Stimulated activated memory B cell treated with anti-CD40 and anti-IgM and Interleukin-4, amounts not matched to agents 10 μg/mL and 1 μg/mL and 100 μg/mL, for 72 hours (primary cell): ENCODE measurements around the gene XXYLT1.

Experiments
- ATAC-seq: fragments of 150-1000 bp; cut with Tn5 transposase; 2 replicates; pipeline ENCODE4 v1.10.0; 2021
- H3K27ac Mint-ChIP-seq: one replicate; pipeline ENCODE4 v1.8.0; 2022; ENCODE audit warnings: mild to moderate bottlenecking, mixed read lengths
- H3K27me3 Mint-ChIP-seq: one replicate; pipeline ENCODE4 v1.8.0; 2022; ENCODE audit warnings: mixed read lengths
- H3K36me3 Mint-ChIP-seq: one replicate; pipeline ENCODE4 v1.8.0; 2022; ENCODE audit warnings: mixed read lengths
- H3K4me1 Mint-ChIP-seq: one replicate; pipeline ENCODE4 v1.8.0; 2022; ENCODE audit warnings: mixed read lengths
- H3K4me3 Mint-ChIP-seq: one replicate; pipeline ENCODE4 v1.8.0; 2022; ENCODE audit warnings: mild to moderate bottlenecking, moderate library complexity, mixed read lengths
- H3K9me3 Mint-ChIP-seq: one replicate; pipeline ENCODE4 v1.8.0; 2022; ENCODE audit warnings: mixed read lengths

The XXYLT1 gene

DNA sequence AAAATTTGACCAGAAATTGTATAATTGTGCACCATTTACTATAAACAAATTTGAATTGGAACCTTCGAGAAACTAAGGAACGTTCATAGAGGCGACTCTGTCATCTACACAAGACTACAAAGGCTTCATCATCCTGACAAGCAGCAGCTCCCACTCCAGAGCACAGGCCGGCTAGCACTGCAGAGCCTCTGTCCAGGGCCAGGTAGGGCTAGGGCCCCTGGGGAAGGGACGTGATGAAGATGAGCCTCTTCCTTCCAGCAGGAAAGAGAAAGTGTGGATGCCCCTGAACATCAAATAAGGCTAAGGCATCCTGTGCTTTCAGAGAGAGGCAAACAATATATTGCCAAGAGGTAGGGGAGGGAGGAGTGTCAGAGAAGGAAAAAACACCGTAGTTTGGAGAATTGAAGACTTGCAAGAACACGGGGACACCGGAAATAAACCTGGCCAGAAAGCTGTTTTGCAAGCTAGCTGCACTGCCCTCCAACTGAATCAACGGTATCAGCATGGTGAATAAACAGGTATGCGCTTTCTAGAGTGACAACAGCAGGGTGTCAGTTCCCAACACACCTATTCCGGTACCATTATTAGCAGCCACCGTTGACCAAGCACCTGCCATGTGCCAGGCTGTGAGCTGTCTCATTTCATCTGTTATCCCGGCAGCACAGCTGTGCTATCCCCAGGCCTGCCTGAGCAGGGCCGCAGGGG is 12.4 kb downstream of the XXYLT1 start:
- H3K4me1 Mint-ChIP-seq, result peaks cover 35% of the 10 kb centered on the region
- H3K9me3 Mint-ChIP-seq, result no peaks in the 10 kb centered on the region
- ATAC-seq, result no peak
- peak overlapping the region; percentile 86 for H3K27ac Mint-ChIP-seq
- H3K27me3 Mint-ChIP-seq, result no peaks in the 10 kb centered on the region
- H3K36me3 Mint-ChIP-seq, result no peaks in the 10 kb centered on the region
- peak overlapping the region; percentile 41 for H3K4me3 Mint-ChIP-seq

DNA sequence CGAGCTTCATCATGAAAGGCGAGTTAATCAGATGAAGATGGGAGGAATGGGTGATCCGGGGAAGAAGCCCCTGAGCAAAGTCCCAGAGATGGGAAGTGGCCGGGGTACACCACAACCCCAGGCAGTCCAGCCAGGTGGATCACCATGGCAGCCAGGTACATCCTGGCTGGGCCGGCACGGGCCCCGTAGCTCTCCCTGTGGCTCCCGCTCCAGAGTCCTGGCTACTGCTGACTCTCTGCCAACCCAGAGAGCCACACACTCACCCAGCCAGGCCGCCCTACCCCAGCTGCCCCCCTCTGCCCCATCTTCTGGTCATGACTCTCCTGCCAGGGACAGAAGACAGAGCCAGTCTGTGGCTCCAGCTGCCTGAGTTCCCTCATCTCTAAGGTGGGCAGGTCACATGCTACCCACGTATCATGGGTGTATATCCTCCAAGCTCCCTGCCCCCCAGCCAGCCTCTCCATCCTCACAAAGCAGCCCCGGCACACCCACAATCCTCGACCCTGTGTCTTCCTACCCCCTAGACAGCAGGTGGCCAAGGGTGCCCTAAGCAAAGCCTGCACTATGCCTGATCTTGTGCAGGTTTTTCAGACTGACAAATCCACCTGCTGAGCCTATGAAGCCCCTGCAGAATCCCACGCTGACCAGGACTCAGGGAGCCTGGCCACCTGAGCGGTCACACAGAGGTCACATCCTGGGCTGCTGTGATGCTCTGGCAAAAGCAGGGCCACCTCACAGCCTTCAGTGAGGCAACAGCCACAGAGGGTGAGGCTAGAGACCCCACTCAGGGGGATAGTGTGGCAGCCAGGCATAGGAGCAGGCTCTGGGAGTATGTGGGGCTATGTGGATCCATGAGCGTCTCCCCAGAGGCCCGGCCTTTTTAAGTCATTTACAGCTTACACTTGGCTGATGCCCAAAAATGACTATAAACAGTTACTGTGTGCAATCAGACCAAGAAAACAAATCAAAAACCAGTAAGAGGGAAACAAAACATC is 13.2 kb downstream of the XXYLT1 start:
- Mint-ChIP-seq H3K27me3 (no peaks in the 10 kb centered on the region), H3K27ac (peak overlapping the region; percentile 86), H3K36me3 (no peaks in the 10 kb centered on the region), H3K9me3 (no peaks in the 10 kb centered on the region), H3K4me1 (peaks cover 39% of the 10 kb centered on the region), H3K4me3 (no peak overlapping the region)
- ATAC-seq, result no peak

DNA sequence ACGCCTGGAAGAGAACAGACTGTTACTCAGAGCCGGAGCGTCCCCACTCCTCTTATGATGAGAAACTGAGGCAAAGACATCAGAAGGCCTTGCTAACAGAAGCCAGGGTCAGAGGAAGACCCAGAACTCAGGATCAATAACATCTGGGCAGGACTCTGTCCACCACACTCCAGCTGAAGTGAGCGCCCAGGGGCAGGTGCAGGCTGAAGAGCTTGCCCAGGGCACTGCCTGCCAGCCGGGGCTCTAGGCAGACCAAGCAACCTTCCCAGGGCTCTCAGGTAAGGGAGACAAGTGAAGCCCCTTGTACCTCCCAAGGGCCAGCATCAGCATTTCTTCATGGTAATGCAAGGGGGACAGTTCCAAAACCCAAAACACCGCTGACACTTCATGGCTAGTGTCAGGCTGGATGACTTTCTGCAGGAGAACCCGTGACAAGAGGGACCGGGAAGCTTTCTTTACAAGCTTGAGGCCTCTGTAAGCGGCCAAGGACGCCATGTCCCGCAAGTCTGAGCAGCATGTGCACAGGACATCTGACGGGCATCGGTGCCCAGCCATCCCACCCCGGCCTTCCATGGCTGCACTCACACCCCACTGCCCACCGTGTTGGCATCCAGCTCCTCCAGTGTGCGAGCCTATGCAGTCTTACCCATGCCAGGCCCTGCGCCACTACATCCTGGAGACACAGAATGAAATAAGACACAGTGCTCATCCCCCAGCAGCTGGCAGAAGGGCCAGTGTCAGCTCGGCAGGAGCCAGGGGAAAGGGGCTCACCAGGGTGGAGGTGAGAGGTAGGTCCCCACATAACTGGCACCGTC is 14.1 kb downstream of the XXYLT1 start:
- Mint-ChIP-seq H3K4me3 (no peak overlapping the region), H3K36me3 (no peaks in the 10 kb centered on the region)

DNA sequence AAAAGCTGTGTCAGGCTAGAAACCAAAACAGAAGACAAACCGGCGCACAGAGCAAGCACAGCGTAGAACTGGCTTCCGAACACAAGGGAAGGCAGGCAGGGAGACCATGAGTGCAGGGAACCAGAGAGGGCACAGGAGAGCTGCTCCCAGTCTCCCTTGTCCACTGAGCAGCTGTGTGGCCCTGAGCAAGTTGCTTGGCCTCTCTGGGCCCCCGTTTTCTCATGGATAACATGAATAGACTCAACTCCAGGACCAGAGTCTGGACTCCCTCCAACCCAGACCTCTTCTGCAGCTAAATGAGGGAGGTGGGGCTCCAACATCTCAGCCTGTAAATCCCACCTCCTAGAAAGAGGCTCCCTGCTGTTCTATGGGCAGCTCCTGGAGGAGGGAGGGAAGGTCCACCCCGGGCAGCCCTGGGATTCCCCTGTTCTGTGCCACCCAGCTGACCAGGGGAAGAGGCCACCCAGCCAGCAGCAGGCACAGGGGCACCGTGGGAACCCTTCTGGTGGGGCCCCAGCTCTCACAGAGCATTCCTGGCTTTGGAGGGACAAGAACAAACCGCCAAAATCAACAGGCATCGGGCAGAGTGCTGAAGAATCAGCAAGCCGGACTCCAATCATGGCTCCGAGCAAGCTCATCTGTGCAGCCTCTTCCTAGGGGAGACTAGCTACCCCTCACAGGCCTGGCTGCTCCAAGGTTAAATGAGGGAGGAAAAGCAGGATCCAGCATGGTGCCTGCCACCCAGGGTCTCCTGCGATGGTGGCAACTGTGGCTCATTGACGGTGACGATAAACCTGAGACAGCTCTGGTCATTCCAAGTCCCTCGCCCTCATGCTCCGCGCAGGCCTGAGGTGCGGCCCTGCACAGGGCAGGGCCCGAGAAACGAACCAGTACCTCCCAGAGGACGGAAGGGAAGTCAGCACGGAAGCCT is 15.1 kb downstream of the XXYLT1 start:
- no peak overlapping the region for H3K4me3 Mint-ChIP-seq
- no peaks in the 10 kb centered on the region for H3K36me3 Mint-ChIP-seq
- ATAC-seq, result no peak
- peaks cover 48% of the 10 kb centered on the region for H3K4me1 Mint-ChIP-seq
- H3K27me3 Mint-ChIP-seq, result no peaks in the 10 kb centered on the region
- H3K9me3 Mint-ChIP-seq, result no peaks in the 10 kb centered on the region
- H3K27ac Mint-ChIP-seq, result no peak overlapping the region

More for the DNA sequence above, 14.1 kb downstream of the XXYLT1 start:
- no peaks in the 10 kb centered on the region for H3K9me3 Mint-ChIP-seq
- no peak for ATAC-seq
- H3K4me1 Mint-ChIP-seq, result peaks cover 43% of the 10 kb centered on the region
- no peaks in the 10 kb centered on the region for H3K27me3 Mint-ChIP-seq
- peak overlapping the region; percentile 86 for H3K27ac Mint-ChIP-seq

GRCh38 chr3:195255176-195255500 is 15.8 kb downstream of the XXYLT1 start:
- Mint-ChIP-seq H3K36me3 (no peaks in the 10 kb centered on the region), H3K4me3 (no peak overlapping the region), H3K27me3 (no peaks in the 10 kb centered on the region), H3K9me3 (no peaks in the 10 kb centered on the region), H3K27ac (no peak overlapping the region), H3K4me1 (peaks cover 50% of the 10 kb centered on the region)
- ATAC-seq, result no peak

DNA sequence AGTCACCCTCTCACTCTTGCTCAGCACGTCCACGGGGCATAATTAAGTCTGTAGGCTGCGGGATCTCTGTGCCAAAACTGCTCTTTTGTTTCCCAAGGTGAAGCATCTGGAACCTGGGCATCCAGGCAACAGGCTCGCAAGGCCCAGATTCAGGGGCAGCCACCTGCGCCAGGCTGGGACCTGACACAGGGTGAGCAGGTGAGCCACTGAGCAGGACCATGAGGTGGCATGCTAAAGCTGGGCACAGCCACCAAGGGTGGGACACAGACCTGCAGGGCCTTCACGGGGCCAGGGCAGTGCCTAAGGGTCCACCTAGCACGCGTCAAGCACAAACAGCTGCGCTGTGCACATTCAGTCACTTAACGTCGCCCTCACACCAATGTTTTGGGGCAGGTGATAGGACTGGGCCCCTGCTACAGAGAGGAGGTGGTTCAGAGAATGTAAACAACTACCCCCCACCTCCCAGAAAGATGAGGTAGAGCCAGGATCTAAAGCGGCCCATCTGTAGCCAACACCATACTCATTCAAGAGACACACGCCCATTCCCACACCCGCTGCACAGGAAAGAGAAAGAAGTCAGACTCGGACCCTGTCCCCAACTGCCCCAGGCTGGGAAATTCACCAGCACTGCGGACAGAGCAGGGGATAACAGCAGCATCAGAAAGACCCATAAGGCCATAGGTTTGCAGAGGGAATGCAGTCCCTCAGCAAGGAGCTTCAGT is 16.3 kb downstream of the XXYLT1 start:
- H3K9me3 Mint-ChIP-seq, result no peaks in the 10 kb centered on the region
- peaks cover 56% of the 10 kb centered on the region for H3K4me1 Mint-ChIP-seq
- H3K4me3 Mint-ChIP-seq, result no peak overlapping the region
- no peaks in the 10 kb centered on the region for H3K36me3 Mint-ChIP-seq
- no peaks in the 10 kb centered on the region for H3K27me3 Mint-ChIP-seq
- H3K27ac Mint-ChIP-seq, result no peak overlapping the region
- no peak for ATAC-seq

DNA sequence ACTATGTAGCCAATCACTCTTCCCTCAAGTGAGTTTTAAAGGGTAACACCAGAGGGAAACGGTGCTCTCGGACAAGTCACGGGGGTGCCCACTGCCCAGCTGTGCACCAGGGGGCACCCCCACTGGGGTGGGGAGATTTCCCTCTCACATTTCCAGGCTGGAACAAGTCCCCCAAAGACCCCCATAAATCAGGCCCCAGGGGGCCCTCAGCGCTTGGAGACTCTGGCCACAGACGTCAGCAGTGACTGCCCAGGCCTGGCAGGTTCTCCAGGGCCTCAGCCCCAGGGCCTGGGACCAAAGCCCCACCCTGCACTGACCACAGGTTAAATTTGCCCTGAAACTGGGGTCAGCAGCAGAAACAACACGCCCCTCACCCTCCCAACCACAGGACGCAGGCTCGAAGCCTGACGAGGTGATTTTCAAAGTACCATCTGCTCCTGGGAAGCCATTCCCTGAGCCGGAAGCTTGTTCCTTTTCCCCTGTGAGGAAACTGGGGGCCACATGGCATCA is 17.0 kb downstream of the XXYLT1 start:
- Mint-ChIP-seq H3K4me3 (no peak overlapping the region), H3K27me3 (no peaks in the 10 kb centered on the region), H3K9me3 (no peaks in the 10 kb centered on the region), H3K36me3 (no peaks in the 10 kb centered on the region), H3K27ac (no peak overlapping the region), H3K4me1 (peaks cover 53% of the 10 kb centered on the region)
- ATAC-seq, result no peak

DNA sequence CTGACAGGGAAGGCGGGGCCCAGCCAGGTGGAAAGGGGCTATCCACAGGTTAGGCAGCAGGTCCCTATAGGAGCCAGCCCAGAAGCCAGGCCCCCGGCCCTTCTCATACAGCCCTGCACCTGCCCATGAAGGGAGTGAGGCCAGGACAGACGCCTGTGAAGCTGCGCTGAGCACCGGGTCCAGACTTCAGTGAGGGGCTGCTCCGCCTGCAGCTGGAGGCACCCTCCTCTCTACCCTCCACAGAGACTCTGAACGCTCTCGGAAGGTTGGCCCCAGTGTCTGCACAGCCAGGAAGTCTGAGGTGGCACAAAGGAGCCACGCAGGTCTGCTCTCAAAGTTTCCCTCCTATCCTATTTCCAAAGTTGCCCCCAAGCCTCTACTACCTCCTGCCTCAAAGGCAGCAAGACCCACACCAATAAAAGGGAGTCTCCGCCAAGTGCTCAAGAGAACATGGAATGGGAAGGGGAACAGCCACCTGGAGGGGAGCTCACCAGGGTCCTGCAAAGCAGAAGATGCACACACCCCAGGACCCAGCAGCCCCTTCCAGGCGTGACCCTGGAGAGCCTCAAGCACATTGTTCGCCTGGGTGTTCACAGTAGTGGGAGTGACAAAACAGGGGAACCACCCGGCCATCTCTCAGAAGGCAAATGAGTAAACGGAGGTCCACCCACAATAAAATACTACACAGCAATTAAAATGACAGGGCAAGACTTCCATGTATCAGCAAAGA is 19.5 kb downstream of the XXYLT1 start:
- peaks cover 46% of the 10 kb centered on the region for H3K4me1 Mint-ChIP-seq
- H3K36me3 Mint-ChIP-seq, result peaks cover 11% of the 10 kb centered on the region
- peak; percentile 58 for ATAC-seq
- H3K9me3 Mint-ChIP-seq, result no peaks in the 10 kb centered on the region
- no peaks in the 10 kb centered on the region for H3K27me3 Mint-ChIP-seq
- peak overlapping the region; percentile 46 for H3K27ac Mint-ChIP-seq
- H3K4me3 Mint-ChIP-seq, result no peak overlapping the region

DNA sequence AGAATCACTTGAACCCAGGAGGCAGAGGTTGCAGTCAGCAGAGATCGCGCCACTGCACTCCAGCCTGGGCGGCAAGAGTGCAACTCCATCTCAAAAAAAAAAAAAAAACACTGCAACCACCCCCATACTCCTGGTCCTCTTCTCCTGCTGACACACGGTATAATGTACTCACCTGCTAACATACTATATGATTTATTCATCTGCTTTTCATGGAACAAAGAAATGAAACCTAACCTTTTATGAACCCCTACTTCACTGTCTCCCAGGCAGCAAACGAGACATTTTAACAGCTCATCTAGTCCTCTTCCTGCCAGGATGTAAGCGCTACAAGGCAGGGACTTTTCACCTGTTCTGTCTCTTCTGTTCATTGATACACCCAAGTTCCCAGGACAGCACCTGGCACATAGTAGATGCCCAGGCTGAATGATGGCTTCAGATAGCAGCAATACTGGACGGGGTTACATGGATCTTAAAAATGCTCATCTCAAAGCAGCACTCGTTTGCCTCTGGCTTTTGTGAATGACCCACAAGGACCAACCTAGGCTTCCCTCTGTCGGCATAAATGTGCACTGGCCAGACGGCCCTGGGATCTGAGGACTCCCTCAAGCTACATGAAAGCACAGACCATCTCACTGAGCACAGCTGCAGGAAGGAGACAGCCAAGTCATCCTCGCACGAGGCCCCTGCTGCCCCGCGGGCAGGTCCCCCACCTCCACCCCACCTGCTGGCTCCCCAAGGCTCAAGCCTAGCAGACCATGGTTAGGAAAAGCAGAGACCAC is 20.3 kb downstream of the XXYLT1 start:
- Mint-ChIP-seq H3K27ac (peak overlapping the region; percentile 46), H3K36me3 (peaks cover 19% of the 10 kb centered on the region), H3K27me3 (no peaks in the 10 kb centered on the region), H3K4me1 (peaks cover 43% of the 10 kb centered on the region), H3K4me3 (no peak overlapping the region), H3K9me3 (no peaks in the 10 kb centered on the region)
- ATAC-seq, result peak; percentile 62

GRCh38 chr3:195249858-195250464 is 21.0 kb downstream of the XXYLT1 start:
- ATAC-seq, result no peak
- no peaks in the 10 kb centered on the region for H3K27me3 Mint-ChIP-seq
- H3K9me3 Mint-ChIP-seq, result no peaks in the 10 kb centered on the region
- peaks cover 40% of the 10 kb centered on the region for H3K4me1 Mint-ChIP-seq
- no peak overlapping the region for H3K4me3 Mint-ChIP-seq
- H3K27ac Mint-ChIP-seq, result peak overlapping the region; percentile 46
- H3K36me3 Mint-ChIP-seq, result peaks cover 23% of the 10 kb centered on the region

DNA sequence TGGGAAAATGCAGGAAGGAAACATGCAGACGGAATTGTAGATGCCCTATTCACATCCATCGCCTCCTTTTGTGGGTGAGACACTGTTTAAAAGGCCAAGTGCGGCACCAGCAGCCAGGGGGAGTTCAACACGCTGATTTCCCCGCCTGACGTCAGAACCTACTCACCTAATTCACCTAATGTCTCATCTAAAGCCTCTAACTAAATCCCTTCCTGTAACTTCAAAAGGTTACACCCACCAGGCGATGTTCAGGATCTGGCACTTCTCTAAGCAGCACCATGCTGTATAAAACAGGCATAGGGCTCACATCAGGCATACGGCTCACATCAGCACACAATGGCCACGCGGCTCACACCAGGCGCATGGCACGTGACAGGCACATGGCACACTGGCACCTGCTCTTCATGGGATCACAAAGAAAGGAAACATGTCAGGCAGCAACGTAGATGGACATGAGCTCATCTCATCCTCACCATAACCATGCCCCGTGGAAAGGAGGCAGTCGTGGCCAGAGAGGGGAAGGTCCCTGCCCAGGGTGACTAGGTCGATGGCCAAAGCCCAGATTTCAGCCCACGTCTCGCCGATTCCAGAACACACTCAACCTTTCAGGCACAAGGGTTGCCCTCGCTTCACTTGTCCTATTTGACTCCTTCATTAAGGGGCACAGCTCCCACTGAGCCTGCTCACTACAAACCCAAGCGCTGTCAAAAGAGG is 21.7 kb downstream of the XXYLT1 start:
- H3K9me3 Mint-ChIP-seq, result no peaks in the 10 kb centered on the region
- peak overlapping the region; percentile 46 for H3K27ac Mint-ChIP-seq
- ATAC-seq, result no peak
- H3K27me3 Mint-ChIP-seq, result no peaks in the 10 kb centered on the region
- peaks cover 23% of the 10 kb centered on the region for H3K36me3 Mint-ChIP-seq
- peaks cover 40% of the 10 kb centered on the region for H3K4me1 Mint-ChIP-seq
- H3K4me3 Mint-ChIP-seq, result no peak overlapping the region

- Mint-ChIP-seq H3K27ac (no peak overlapping the region), H3K9me3 (no peaks in the 10 kb centered on the region), H3K27me3 (no peaks in the 10 kb centered on the region), H3K4me3 (no peak overlapping the region), H3K36me3 (peaks cover 23% of the 10 kb centered on the region), H3K4me1 (peaks cover 38% of the 10 kb centered on the region)
- ATAC-seq, result no peak
Observed at GRCh38 chr3:195248281-195248680, 22.7 kb downstream of the XXYLT1 start.
